ENCODE measurements around the gene HSD17B8. TPM values are rescaled to one million over a fixed set of nuclear protein-coding genes. Genes with fewer than 3 reads are reported as not detected.

The HSD17B8 gene
- total RNA-seq, 1 donor from 2014 or later = 25.0 TPM

- DNase-seq (ENCODE audit: missing footprints) (peak; percentile 44), ATAC-seq (no peak)
- intact Hi-C loops (cut with DNase I) = no loop called here
Measured at GRCh38 chr6:33189164-33189563, 15.3 kb upstream of the HSD17B8 start.

- no peak for DNase-seq (ENCODE audit: missing footprints)
- no peak for ATAC-seq
- intact Hi-C loops (cut with DNase I) = no loop called here
Measured at GRCh38 chr6:33189625-33190448, 14.6 kb upstream of the HSD17B8 start.

- ATAC-seq = no peak
- no peak for DNase-seq (ENCODE audit: missing footprints)
- intact Hi-C loops (cut with DNase I) = no loop called here
Measured at GRCh38 chr6:33190504-33191107, 13.8 kb upstream of the HSD17B8 start.

DNA sequence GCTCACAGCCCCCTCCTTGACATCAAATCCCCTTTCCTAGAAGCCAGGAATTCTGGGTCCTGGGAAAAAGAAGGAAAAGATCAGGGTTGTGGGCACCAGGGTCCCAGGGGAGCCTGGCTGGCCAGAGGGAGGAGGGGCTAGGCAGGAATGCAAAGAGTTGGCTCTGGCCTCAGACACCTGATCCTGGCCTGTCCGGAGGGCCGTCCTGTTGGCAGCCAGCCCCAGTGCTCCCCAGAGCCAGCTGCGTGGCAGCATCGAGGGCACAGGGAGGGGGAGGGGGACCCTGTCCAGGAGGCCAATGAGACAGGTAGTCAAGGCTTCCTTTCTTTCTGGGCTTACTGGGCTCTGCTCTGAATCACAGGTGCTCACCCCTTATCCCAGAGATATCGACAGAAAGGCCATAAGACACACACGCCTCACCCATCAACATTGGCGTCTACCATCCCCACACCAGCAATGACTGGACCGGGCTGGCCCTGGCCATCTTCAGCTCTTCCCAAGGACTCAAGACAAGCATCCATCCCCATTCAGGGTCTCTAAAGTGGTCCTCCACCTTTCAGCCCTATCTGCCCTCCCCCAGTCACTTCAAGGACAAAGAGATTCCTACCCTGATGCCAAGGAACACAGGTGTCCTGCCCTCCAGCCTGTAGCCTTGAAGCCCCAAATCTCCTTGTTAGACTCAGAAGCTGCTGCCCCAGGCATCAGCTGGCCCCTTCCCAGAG is 12.9 kb upstream of the HSD17B8 start:
- no peak for ATAC-seq
- intact Hi-C loops (cut with DNase I) = no loop called here

GRCh38 chr6:33192105-33192646 is 12.3 kb upstream of the HSD17B8 start, which contains the start of gene COL11A2:
TSS of gene COL11A2 (minus strand) at chr6:33192467. CDS start at chr6:33192240, 227 bp downstream.
- intact Hi-C loops (cut with DNase I) = no loop called here
- ATAC-seq = no peak
- peak; percentile 32 for DNase-seq (ENCODE audit: missing footprints)

More for the DNA sequence above, 12.9 kb upstream of the HSD17B8 start:
- DNase-seq (ENCODE audit: missing footprints) = peak; percentile 44

DNA sequence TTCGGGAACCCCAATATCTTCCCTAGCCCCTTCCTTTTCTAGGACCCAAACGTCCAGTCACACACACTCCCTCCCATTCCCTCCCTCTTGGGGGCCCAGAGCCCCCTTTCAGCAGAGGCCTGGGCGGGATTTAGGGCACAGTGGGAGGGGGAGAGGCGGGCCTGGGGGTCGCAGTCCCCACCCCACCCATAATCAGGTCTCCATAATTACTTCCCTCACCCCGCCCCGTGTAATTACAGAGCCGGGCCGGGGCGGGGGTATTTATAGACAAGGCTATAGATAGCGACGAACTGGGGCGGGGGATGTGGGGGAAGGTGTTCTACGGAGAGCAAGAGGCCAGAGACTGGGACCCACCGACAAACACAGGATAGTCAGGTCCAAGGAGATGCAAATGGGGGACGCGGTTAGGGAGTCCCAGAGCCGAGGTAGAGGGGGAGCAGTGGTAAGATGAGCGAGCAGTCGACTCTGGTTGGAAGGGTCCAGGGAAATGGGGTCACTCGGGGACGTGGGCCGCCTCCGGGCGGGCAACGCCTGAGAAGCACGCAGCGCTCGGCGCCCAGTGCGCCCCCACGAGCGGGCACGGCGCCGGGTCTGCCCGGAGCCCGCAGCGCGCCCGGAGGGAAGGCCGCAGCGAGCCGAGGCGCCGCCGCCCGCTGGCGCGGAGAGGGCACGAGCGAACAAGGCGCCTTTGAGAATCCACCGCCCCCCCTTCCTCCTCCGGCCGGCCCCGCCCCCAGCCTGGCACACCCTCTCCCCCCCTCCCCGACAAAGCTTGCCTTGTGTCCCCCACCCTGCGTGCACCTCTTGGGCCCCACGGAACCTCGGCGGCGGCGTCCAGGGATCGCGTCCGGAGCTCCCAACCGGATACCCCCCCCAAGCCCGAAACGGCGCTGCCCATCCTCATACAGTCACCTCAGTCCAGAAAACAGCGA is 11.5 kb upstream of the HSD17B8 start:
- DNase-seq (ENCODE audit: missing footprints) = peak; percentile 58

GRCh38 chr6:33193619-33194018 is 10.8 kb upstream of the HSD17B8 start:
- intact Hi-C loops (cut with DNase I) = no loop called here
- ATAC-seq (no peak), DNase-seq (ENCODE audit: missing footprints) (peak; percentile 16)

More for the DNA sequence above, 11.5 kb upstream of the HSD17B8 start:
- intact Hi-C loops (cut with DNase I) = no loop called here
- ATAC-seq = peak; percentile 20

- intact Hi-C loops (cut with DNase I) = no loop called here
- DNase-seq (ENCODE audit: missing footprints) = no peak
Measured at GRCh38 chr6:33194431-33194979, 9.9 kb upstream of the HSD17B8 start.

DNA sequence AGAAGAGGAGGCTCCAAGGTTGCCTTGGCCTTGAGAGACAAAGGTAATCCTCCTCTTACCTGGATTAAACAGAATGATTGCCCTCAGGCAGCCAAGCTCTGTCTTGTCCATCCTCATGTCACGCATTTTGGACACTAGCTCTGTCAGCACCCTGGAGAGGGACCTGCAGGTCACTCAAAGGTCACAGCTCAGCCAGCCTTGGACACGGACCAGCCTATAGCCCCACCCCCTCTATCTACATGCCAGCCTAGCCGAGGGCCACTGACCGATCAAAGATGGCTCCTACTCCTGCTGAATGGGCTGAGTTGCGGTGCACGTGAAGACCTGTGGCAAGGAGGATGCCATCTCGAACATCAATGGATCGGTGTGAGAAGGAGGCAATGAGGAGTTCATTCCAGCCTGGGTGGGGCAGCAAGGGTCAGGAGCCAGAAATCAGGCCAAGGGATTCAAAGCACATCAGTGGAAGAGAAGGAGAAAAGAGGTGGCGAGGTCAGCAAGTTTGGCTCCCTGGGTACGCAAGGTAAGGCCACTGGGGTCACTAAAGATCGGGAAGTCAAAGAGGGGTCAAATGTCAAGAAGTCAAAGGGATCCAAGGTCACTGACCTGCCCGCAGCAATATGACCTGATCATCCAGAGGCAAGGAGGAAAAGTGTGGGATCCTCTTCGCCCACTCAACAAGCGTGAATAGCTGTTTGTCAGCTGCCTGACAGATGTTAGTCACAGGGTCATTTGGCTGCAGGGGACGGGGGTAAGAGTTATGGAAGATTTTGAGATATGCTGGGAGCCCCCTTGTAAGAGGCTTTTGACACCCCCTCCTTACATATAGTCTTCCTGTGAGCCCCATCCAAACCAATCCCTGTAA is 8.9 kb upstream of the HSD17B8 start:
- ATAC-seq = no peak
- intact Hi-C loops (cut with DNase I) = loop anchor here (2.0 kb wide), 1 partner anchor 35 kb away; no protein-coding TSS in a partner anchor
- DNase-seq (ENCODE audit: missing footprints) = no peak

More at GRCh38 chr6:33194431-33194979, 9.9 kb upstream of the HSD17B8 start:
- ATAC-seq = no peak

DNA sequence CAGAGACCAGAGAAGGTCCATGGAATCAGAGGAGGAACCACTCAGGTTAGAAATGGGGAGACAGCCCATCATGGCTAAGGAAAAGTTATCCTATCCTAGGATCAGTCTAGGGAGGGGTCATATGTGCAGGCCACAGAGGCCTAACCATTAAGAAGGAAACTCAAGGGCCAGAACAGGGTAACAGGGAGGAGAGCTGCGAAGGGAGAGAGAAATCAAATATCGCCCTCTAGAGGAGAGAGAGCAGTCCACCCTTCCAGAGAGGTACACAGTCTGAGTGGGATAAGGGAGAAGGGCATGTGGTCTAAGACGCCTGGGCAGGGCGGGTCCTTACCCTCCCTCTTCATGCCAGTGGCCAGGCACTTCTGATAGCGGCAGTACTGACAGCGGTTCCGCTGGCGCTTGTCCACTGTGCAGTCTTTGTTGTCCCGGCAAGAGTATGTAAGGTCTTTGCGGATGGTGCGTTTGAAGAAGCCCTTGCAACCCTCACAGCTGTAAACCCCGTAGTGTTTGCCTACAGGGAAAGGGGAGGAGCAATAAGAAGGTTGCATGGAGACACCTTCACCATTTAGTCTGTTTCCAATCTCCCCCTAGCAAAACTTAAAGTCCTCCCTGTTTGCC is 6.9 kb upstream of the HSD17B8 start:
- no peak for DNase-seq (ENCODE audit: missing footprints)
- peak; percentile 25 for ATAC-seq
- intact Hi-C loops (cut with DNase I) = loop anchor here (2.0 kb wide), 1 partner anchor 37 kb away; no protein-coding TSS in a partner anchor

DNA sequence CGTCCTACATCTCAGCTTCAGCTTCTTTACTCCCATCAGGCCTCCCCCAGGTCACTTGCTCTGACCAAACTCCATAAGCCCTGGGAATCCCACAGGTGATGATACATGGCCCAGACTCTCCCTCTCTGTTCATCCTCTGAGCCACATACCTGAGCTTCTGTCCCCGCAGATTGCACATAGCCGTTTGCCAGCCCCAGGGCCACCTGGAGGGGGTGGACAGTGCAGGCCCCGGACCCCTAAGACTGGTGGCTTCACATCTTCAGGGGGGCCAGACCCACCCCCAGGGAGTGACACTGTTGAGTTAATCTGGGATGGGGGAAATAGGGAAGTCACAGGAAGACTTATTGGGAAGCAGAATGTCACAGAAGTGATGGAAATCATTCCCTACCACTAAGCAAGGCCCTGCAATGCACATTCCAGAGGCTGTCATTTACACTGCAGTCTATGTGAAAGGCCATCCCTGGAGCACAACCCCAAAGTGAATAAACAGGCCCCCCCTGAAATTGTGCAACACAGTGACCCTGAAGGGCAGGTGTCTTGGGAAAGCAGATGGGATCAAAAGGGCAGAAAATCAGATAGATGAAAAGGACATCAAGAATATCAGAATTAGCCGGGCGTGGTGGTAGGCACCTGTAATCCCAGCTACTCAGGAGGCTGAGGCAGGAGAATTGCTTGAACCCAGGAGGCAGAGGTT is 6.1 kb upstream of the HSD17B8 start:
- intact Hi-C loops (cut with DNase I) = no loop called here
- no peak for DNase-seq (ENCODE audit: missing footprints)
- no peak for ATAC-seq

GRCh38 chr6:33198853-33199436 is 5.5 kb upstream of the HSD17B8 start:
- DNase-seq (ENCODE audit: missing footprints) (no peak), ATAC-seq (no peak)
- intact Hi-C loops (cut with DNase I) = no loop called here

- DNase-seq (ENCODE audit: missing footprints) = peak; percentile 89
- peak; percentile 41 for ATAC-seq
- intact Hi-C loops (cut with DNase I) = loop anchor here (2.0 to 10.0 kb wide), 3 partner anchors 49 to 1005 kb away; partner anchors contain the start of genes GPSM3 and PBX2
Measured at GRCh38 chr6:33199687-33200218, 4.7 kb upstream of the HSD17B8 start.

DNA sequence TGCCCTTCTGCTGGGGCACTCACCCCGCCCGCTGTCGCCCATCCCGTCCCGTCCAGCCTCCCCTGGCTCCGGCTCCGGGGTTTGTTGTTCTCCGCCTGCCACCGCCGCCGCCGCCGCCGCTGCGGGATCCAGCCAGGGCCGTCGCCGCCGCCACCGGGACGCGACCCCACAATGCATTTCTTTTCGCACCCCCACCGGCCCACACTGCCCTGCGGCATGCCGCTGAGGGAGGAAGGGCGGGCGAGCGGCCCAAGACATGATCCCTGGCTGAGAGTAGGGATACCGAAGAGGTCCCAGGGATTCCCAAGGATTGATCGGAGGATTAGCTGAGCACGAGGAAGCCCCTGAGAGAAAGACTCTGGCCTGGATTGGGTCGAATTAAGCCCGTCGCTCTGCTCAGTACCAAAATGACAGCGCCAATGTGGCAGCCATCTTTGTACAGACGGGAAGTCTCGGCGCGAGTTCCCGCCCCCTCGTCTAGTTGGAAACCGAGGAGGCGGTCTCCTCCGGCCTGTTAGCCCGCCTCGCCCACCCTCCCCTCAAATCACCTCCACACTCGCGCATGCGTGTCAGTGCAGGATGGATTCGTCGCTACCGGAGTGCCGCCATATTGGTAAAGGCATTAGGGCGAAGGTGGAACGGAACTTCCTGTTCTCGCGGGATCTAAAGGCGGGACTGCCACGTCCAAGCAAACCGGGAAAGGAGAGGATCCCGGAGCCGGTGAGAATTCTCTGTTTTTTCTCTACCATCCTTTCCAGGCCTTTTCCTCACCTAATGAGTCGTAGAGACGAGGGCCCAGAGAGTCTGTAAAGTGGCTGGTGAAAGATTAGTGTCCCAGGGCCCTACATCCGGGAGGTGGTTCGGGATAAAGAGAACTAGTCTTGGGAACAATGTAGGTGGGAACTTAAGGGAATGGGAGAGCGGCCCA is 4.0 kb upstream of the HSD17B8 start, which contains the start of the genes RXRB and SLC39A7:
Gene RXRB (minus strand): TSS at position 447 of the 928 bp plus-strand sequence. CDS start 189 bp downstream, at position 258.
Gene SLC39A7 (plus strand): TSS at position 649 of the 928 bp plus-strand sequence. CDS start 379 bp downstream, outside the sequence.
- DNase-seq (ENCODE audit: missing footprints) = peak; percentile 100
- peak; percentile 89 for ATAC-seq
- intact Hi-C loops (cut with DNase I) = loop anchor here (2.0 to 10.0 kb wide), 3 partner anchors 48 to 1006 kb away; partner anchors contain the start of genes GPSM3 and PBX2

Data from Right ventricle myocardium inferior (tissue), 1 donor.